Measurements from ENCODE around the gene TMEM69. TPM values are rescaled to one million over a fixed set of nuclear protein-coding genes. Genes with fewer than 3 reads are reported as not detected.
A peak's percentile ranks its signal among the peaks of the same experiment; 100 is the strongest.

Gene TMEM69
- total RNA-seq, 2 donors from 2014 or later = 11.9 to 12.5 TPM

DNA sequence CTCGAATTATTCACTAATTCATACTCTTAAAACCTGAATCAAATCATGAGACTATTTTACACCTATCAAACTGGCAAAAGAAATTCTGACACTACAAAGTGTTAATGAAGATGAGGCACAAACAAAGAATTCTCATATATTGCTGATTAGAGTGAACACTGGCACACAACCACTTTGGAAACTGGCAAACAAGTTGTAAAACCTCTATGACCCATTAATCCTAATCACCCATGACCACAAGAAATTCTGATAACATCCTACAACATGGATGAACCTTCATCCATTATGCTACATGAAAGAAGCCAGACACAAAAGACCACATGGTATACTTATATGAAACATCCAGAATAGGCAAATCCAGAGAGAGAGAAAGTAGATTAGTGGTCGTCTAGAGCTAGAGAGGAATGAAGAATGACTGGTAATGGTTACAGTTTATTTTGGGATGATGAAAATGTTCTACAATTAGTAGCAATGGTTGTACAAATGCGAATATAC lies 10.2 kb upstream of the TMEM69 start:
- peaks cover 90% of the 10 kb centered on the region for H3K4me1 ChIP-seq
- intact Hi-C loops (cut with DNase I) = no loop called here
- 52 to 62% methylated on average over 3 of the region's 3 CpGs for WGBS, 2 donors
- no peak for DNase-seq
- no peak overlapping the region for H3K4me3 ChIP-seq
- no peaks in the 10 kb centered on the region for H3K36me3 ChIP-seq (replicated peaks in 1 of 2; ENCODE audit: insufficient read depth in 1 of 2, low read depth in 2 of 2)
- no peak overlapping the region for H3K27ac ChIP-seq
- no peak for ATAC-seq
- no peaks in the 10 kb centered on the region for H3K9me3 ChIP-seq
- no peaks in the 10 kb centered on the region for H3K27me3 ChIP-seq
- no peak for TF ChIP-seq POLR2A (IDR thresholded peaks at IDR 0.05)
- TF ChIP-seq, protein P1, sequence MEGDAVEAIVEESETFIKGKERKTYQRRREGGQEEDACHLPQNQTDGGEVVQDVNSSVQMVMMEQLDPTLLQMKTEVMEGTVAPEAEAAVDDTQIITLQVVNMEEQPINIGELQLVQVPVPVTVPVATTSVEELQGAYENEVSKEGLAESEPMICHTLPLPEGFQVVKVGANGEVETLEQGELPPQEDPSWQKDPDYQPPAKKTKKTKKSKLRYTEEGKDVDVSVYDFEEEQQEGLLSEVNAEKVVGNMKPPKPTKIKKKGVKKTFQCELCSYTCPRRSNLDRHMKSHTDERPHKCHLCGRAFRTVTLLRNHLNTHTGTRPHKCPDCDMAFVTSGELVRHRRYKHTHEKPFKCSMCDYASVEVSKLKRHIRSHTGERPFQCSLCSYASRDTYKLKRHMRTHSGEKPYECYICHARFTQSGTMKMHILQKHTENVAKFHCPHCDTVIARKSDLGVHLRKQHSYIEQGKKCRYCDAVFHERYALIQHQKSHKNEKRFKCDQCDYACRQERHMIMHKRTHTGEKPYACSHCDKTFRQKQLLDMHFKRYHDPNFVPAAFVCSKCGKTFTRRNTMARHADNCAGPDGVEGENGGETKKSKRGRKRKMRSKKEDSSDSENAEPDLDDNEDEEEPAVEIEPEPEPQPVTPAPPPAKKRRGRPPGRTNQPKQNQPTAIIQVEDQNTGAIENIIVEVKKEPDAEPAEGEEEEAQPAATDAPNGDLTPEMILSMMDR (IDR thresholded peaks at IDR 0.05) = no peak

DNA sequence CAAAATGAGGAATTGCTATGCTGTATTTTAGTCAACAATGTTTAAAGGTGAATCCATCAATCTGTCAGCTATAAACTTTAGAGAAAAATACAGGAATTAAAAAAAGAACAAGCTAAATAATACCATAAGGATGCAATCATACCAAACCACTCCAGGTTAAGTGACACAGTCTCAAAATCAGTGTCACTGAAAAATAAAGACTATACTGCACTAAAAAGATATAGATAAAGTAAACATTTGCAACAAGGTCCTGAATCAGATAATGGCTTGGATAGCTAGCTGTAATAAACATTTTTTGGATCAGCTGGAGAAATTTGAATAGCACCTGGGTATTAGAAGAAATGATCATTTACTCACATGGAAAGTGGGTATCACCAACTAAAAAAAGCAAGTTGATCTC lies 9.5 kb upstream of the TMEM69 start:
- Histone ChIP-seq H3K9me3 (no peaks in the 10 kb centered on the region), H3K36me3 (replicated peaks in 1 of 2; ENCODE audit: insufficient read depth in 1 of 2, low read depth in 2 of 2) (no peaks in the 10 kb centered on the region), H3K4me1 (peaks cover 90% of the 10 kb centered on the region), H3K4me3 (no peak overlapping the region), H3K27me3 (no peaks in the 10 kb centered on the region), H3K27ac (peak overlapping the region in 1 of 4 donors; percentile 59)
- DNase-seq = no peak
- intact Hi-C loops (cut with DNase I) = no loop called here
- TF ChIP-seq, protein P1 (IDR thresholded peaks at IDR 0.05) = no peak
- no peak for TF ChIP-seq POLR2A (IDR thresholded peaks at IDR 0.05)
- ATAC-seq = no peak

DNA sequence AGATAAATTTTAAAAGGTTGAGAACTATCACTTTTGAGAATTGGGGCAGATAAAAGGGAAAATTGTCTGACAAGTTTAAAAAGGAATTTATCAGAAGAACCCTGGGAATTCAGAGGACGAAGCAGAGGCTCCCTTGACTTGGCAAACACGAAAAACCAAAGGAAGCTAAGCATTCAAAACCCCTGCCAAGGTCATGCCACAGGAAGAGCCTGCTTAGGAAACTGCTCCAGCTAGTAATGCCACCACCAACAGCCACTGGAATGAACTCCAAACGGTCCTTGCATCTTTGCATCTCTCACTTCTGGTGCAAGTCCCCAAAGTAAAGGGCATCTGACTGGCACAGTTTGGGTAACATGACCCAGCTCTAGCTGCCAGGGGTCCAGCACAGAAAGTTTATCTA lies 8.9 kb upstream of the TMEM69 start:
- WGBS, 2 donors = 0% methylated on average over 3 of the region's 3 CpGs
- Histone ChIP-seq H3K4me1 (peaks cover 90% of the 10 kb centered on the region), H3K27ac (peak overlapping the region in 2 of 4 donors; percentile 38 to 59), H3K4me3 (no peak overlapping the region), H3K27me3 (no peaks in the 10 kb centered on the region), H3K9me3 (no peaks in the 10 kb centered on the region), H3K36me3 (replicated peaks in 1 of 2; ENCODE audit: insufficient read depth in 1 of 2, low read depth in 2 of 2) (no peaks in the 10 kb centered on the region)
- peak in 2 of 4 donors; percentile 30 to 48 for DNase-seq
- ATAC-seq = no peak
- TF ChIP-seq POLR2A (IDR thresholded peaks at IDR 0.05) = no peak
- TF ChIP-seq, protein P1 (IDR thresholded peaks at IDR 0.05) = no peak
- intact Hi-C loops (cut with DNase I) = no loop called here

DNA sequence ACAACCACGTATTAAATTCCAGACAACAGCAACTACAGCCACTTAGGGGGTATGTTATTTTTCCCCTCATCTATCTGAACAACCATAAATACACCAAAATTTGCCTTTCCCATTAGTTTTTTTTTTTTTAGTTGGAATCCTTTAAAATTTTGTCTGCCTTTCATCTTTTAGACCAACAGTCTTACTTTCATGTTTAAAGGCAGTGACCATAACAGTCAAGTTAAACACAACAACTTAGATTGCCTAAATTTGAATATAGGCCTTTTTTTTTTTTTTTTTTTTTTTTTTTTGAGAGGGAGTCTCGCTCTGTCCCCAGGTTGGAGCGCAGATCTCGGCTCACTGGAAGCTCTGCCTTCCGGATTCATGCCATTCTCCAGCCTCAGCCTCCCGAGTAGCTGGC lies 5.0 kb upstream of the TMEM69 start:
- Histone ChIP-seq H3K27ac (no peak overlapping the region), H3K36me3 (replicated peaks in 1 of 2; ENCODE audit: insufficient read depth in 1 of 2, low read depth in 2 of 2) (no peaks in the 10 kb centered on the region), H3K27me3 (no peaks in the 10 kb centered on the region), H3K9me3 (no peaks in the 10 kb centered on the region), H3K4me3 (no peak overlapping the region), H3K4me1 (peaks cover 67% of the 10 kb centered on the region)
- TF ChIP-seq, protein P1 (IDR thresholded peaks at IDR 0.05) = no peak
- TF ChIP-seq POLR2A (IDR thresholded peaks at IDR 0.05) = no peak
- intact Hi-C loops (cut with DNase I) = no loop called here
- no peak for ATAC-seq
- 66 to 86% methylated on average over 2 to 6 of the region's 6 CpGs for WGBS, 2 donors
- DNase-seq = no peak

DNA sequence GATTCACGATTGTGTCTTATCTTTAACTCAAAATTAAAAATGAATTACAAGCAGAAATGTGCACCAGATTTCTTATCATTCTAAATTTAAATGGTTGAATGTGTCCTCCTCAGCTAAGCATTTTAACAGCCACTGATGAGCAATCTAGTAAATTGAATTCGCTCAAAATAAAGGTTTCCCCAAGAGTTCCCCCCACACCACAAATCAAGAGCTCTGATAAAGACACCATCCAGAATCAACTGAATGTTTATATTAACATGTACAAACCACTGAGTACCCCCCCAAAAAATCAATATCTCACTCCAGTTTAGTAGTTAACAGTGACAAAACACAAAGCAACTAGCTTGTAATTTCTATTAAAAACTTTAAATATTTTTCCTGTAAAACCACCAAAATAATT lies 3.6 kb upstream of the TMEM69 start:
- peak overlapping the region in 1 of 4 donors; percentile 93 for H3K27ac ChIP-seq
- ATAC-seq (no peak), DNase-seq (no peak)
- H3K9me3 ChIP-seq = no peaks in the 10 kb centered on the region
- no peak overlapping the region for H3K4me3 ChIP-seq
- intact Hi-C loops (cut with DNase I) = no loop called here
- no peaks in the 10 kb centered on the region for H3K27me3 ChIP-seq
- TF ChIP-seq, protein P1 (IDR thresholded peaks at IDR 0.05) = no peak
- no peak for TF ChIP-seq POLR2A (IDR thresholded peaks at IDR 0.05)
- H3K4me1 ChIP-seq = peaks cover 62% of the 10 kb centered on the region
- no peaks in the 10 kb centered on the region for H3K36me3 ChIP-seq (replicated peaks in 1 of 2; ENCODE audit: insufficient read depth in 1 of 2, low read depth in 2 of 2)
- WGBS, 2 donors = 8 to 18% methylated on average over 2 of the region's 2 CpGs
